HL-60 (cell line): Measurements from ENCODE around the gene RAB25.

Experiments used
- DNase-seq, 2 experiments: peaks; one replicate each; pipeline ENCODE4 v3.0.0-alpha.2; 2010 to 2020; ENCODE audit warnings: low read depth in 1 of 2, low spot score in 1 of 2
- H3K27ac ChIP-seq: fragments of 250-450 bp; sonication (Bioruptor Pico); replicated peaks from 2 replicates; pipeline ENCODE4 v1.5.1; 2020; ENCODE audit warnings: mild to moderate bottlenecking, moderate library complexity
- H3K27me3 ChIP-seq: fragments of 250-450 bp; sonication (Bioruptor Pico); 2 replicates; pipeline ENCODE4 v1.5.1; 2021; ENCODE audit warnings: mild to moderate bottlenecking, moderate library complexity; ENCODE audit not compliant: insufficient read depth, poor library complexity, severe bottlenecking
- H3K4me3 ChIP-seq: replicated peaks from 2 replicates; pipeline ENCODE4 v1.5.1; 2011; ENCODE audit warnings: mild to moderate bottlenecking, control low read depth, low read length; ENCODE audit not compliant: insufficient read depth
- GABPA ChIP-seq: IDR thresholded peaks from 2 replicates; pipeline ENCODE4 v1.6.1; 2012; ENCODE audit warnings: low read depth
- POLR2AphosphoS5 ChIP-seq: IDR thresholded peaks from 2 replicates; pipeline ENCODE4 v1.6.1; 2012; ENCODE audit warnings: low read depth
- SPI1 ChIP-seq: IDR thresholded peaks from 2 replicates; pipeline ENCODE4 v1.6.1; 2012; ENCODE audit warnings: low read depth, mild to moderate bottlenecking, borderline replicate concordance
- TF ChIP-seq, protein P1 (sequence below): IDR thresholded peaks from 2 replicates; pipeline ENCODE4 v1.6.1; 2012; ENCODE audit warnings: low read depth; ENCODE audit not compliant: insufficient replicate concordance
- TF ChIP-seq, protein P2 (sequence below): IDR thresholded peaks from one replicate; pipeline ENCODE4 v1.5.1; 2011; ENCODE audit warnings: low read length, control low read depth, inconsistent platforms; ENCODE audit not compliant: insufficient read depth

The RAB25 gene

DNA sequence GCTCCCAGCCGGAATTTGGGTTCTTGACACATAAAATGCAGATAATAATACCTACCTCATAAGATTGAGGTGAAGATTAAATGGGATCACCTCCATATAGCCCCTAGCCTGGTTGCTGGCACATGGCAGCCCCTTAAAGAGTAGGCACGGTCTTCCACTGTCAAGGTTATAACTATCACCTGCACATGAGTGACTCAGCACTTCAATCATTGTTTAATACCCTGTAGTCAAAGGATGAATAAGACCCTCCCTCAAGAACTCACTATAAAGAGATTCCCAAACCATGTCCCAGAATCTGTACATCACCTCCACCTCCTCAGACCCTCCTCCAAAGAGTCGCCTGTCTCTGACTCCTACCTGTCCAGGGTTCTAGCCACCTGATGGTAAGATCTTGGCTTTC is 47.1 kb downstream of the RAB25 start:
- Histone ChIP-seq H3K27me3 (no peaks in the 10 kb centered on the region), H3K27ac (no peak overlapping the region), H3K4me3 (no peak overlapping the region)
- no peak for DNase-seq
- TF ChIP-seq, protein P1, sequence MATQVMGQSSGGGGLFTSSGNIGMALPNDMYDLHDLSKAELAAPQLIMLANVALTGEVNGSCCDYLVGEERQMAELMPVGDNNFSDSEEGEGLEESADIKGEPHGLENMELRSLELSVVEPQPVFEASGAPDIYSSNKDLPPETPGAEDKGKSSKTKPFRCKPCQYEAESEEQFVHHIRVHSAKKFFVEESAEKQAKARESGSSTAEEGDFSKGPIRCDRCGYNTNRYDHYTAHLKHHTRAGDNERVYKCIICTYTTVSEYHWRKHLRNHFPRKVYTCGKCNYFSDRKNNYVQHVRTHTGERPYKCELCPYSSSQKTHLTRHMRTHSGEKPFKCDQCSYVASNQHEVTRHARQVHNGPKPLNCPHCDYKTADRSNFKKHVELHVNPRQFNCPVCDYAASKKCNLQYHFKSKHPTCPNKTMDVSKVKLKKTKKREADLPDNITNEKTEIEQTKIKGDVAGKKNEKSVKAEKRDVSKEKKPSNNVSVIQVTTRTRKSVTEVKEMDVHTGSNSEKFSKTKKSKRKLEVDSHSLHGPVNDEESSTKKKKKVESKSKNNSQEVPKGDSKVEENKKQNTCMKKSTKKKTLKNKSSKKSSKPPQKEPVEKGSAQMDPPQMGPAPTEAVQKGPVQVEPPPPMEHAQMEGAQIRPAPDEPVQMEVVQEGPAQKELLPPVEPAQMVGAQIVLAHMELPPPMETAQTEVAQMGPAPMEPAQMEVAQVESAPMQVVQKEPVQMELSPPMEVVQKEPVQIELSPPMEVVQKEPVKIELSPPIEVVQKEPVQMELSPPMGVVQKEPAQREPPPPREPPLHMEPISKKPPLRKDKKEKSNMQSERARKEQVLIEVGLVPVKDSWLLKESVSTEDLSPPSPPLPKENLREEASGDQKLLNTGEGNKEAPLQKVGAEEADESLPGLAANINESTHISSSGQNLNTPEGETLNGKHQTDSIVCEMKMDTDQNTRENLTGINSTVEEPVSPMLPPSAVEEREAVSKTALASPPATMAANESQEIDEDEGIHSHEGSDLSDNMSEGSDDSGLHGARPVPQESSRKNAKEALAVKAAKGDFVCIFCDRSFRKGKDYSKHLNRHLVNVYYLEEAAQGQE = no peak
- TF ChIP-seq SPI1 = no peak
- TF ChIP-seq POLR2AphosphoS5 = no peak
- TF ChIP-seq GABPA = no peak

DNA sequence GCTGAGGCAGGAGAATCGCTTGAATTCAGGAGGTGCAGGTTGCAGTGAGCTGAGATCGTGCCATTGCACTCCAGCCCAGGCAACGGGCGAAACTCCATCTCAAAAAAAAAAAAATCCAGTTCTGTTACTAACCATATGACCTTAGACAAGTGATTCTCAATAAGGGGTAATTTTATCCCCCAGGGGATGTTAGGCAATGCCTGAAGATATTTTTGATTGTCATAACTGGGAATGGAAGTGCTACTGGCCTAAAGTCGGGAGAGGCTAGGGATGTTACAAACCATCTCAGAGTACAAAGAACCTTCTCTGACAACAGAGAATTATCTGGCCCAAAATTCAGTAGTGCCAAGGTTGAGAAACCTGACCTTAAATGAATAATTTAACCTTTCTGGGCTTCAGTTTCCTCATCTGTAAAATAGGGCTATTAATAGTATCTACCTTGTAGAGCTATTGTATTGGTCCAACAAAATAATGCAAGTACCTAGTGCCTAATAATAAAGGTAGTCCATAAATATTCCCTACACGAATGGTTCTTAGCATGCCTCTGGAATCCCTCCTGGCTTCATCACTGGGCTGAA is 47.8 kb downstream of the RAB25 start:
- no peak for DNase-seq
- TF ChIP-seq SPI1 = no peak
- TF ChIP-seq, protein P2, sequence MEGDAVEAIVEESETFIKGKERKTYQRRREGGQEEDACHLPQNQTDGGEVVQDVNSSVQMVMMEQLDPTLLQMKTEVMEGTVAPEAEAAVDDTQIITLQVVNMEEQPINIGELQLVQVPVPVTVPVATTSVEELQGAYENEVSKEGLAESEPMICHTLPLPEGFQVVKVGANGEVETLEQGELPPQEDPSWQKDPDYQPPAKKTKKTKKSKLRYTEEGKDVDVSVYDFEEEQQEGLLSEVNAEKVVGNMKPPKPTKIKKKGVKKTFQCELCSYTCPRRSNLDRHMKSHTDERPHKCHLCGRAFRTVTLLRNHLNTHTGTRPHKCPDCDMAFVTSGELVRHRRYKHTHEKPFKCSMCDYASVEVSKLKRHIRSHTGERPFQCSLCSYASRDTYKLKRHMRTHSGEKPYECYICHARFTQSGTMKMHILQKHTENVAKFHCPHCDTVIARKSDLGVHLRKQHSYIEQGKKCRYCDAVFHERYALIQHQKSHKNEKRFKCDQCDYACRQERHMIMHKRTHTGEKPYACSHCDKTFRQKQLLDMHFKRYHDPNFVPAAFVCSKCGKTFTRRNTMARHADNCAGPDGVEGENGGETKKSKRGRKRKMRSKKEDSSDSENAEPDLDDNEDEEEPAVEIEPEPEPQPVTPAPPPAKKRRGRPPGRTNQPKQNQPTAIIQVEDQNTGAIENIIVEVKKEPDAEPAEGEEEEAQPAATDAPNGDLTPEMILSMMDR = no peak
- TF ChIP-seq GABPA = no peak
- TF ChIP-seq, protein P1 = no peak
- TF ChIP-seq POLR2AphosphoS5 = no peak
- no peak overlapping the region for H3K4me3 ChIP-seq
- no peak overlapping the region for H3K27ac ChIP-seq
- H3K27me3 ChIP-seq = no peaks in the 10 kb centered on the region

DNA sequence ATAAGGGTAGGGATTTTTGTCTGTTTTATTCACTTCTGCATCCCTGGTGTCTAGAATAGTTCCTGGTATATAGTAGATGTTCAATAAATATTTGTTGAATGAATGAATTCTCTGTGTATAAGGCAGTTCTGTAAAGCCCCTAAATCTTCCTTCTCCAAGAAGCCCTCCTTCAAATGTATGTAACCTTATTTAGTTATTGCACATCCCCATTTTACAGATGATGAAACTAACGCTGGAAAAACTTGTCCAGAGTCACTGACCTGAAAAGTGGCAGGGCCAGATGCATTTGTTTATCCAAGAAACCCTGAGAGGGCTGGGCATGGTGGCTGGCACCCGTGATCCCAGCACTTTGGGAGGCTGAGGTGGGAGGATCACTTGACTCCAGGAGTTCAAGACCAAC is 49.3 kb downstream of the RAB25 start:
- Histone ChIP-seq H3K4me3 (no peak overlapping the region), H3K27me3 (no peaks in the 10 kb centered on the region), H3K27ac (no peak overlapping the region)
- no peak for TF ChIP-seq POLR2AphosphoS5
- no peak for TF ChIP-seq SPI1
- TF ChIP-seq, protein P2 = no peak
- TF ChIP-seq, protein P1 = no peak
- no peak for TF ChIP-seq GABPA
- no peak for DNase-seq
